CD4-positive, alpha-beta memory T cell (primary cell): ENCODE results near the gene SLC25A25. TPM values are rescaled to one million over a fixed set of nuclear protein-coding genes. Genes with fewer than 3 reads are reported as not detected.

Source experiments
- CTCF ChIA-PET: fragments of 350-600 bp; sonication (Branson Sonifier 250); formaldehyde crosslinking; loops from one replicate; lab custom pipeline; 2021; ENCODE audit warnings: inconsistent platforms; ENCODE audit not compliant: partially characterized antibody; lab: Charles Lee
- POLR2A ChIA-PET: fragments of 350-600 bp; sonication (Branson Sonifier 250); formaldehyde crosslinking; loops from one replicate; lab custom pipeline; 2021; ENCODE audit not compliant: partially characterized antibody; lab: Charles Lee
- DNase-seq, 5 donors: peaks; one replicate each; pipeline versions ENCODE4 v3.0.0 to v3.0.0-alpha.2; 2020 to 2022; ENCODE audit warnings: mixed read lengths in 1 of 5
- H3K27ac ChIP-seq: one replicate; pipeline ENCODE4 v1.7.0; 2013; ENCODE audit warnings: low read depth, low read length
- H3K27me3 ChIP-seq: 2 replicates; pipeline ENCODE4 v1.7.0; 2013; ENCODE audit warnings: mild to moderate bottlenecking, low read length, moderate library complexity; ENCODE audit not compliant: insufficient read depth
- H3K36me3 ChIP-seq: 2 replicates; pipeline ENCODE4 v1.7.0; 2013; ENCODE audit warnings: mild to moderate bottlenecking, low read length, moderate library complexity; ENCODE audit not compliant: insufficient read depth
- H3K4me1 ChIP-seq: 2 replicates; pipeline ENCODE4 v1.7.0; 2013; ENCODE audit warnings: mild to moderate bottlenecking, low read length, moderate library complexity; ENCODE audit not compliant: insufficient read depth
- H3K4me3 ChIP-seq, 2 donors: one replicate each; pipeline ENCODE4 v1.7.0; 2013; ENCODE audit warnings: low read length in 2 of 2, mild to moderate bottlenecking in 1 of 2
- H3K9me3 ChIP-seq, 2 donors: one replicate each; pipeline ENCODE4 v1.7.0; 2013; ENCODE audit warnings: low read length in 2 of 2, control low read depth in 1 of 2; ENCODE audit not compliant: control insufficient read depth in 1 of 2
- H3K27ac Mint-ChIP-seq, 7 donors: one replicate each; pipeline ENCODE4 v1.8.0; 2020 to 2021; ENCODE audit warnings: mixed read lengths in 7 of 7, mild to moderate bottlenecking in 6 of 7, inconsistent platforms in 3 of 7, moderate library complexity in 3 of 7
- H3K27me3 Mint-ChIP-seq, 2 donors: one replicate each; pipeline ENCODE4 v1.8.0; 2020 to 2021; ENCODE audit warnings: mixed read lengths in 2 of 2
- H3K36me3 Mint-ChIP-seq, 2 donors: one replicate each; pipeline ENCODE4 v1.8.0; 2020 to 2021; ENCODE audit warnings: mixed read lengths in 2 of 2, inconsistent platforms in 1 of 2, mild to moderate bottlenecking in 1 of 2
- H3K4me1 Mint-ChIP-seq, 4 donors: one replicate each; pipeline ENCODE4 v1.8.0; 2020 to 2021; ENCODE audit warnings: mixed read lengths in 4 of 4, mild to moderate bottlenecking in 1 of 4
- H3K4me3 Mint-ChIP-seq, 8 donors: one replicate each; pipeline ENCODE4 v1.8.0; 2020 to 2021; ENCODE audit warnings: mixed read lengths in 8 of 8, mild to moderate bottlenecking in 7 of 8, moderate library complexity in 6 of 8, inconsistent platforms in 3 of 8
- H3K9me3 Mint-ChIP-seq, 8 donors: one replicate each; pipeline ENCODE4 v1.8.0; 2020 to 2021; ENCODE audit warnings: mixed read lengths in 8 of 8, mild to moderate bottlenecking in 5 of 8, inconsistent platforms in 3 of 8, moderate library complexity in 1 of 8
- intact Hi-C: fragments of 100-400 bp; cut with micrococcal nuclease; formaldehyde crosslinking; loops from one replicate; pipeline ENCODE4 v1.15.1; 2023
- polyA plus RNA-seq, 2 donors: library from polyadenylated mRNA; unstranded; fragments of 300-500 nt; fragmentation: Illumina TruSeq; gene quantifications; one replicate each; pipeline ENCODE4 v1.2.3, GENCODE V29; 2021
- total RNA-seq, 2 experiments: library from RNA; stranded (reverse); gene quantifications; one replicate each; pipeline ENCODE4 v1.2.3, GENCODE V29; 2021

The SLC25A25 gene
- total and polyA plus RNA-seq, 4 experiments from 2014 or later: 13.4 to 26.9 (median 19.8) TPM

- no peaks in the 10 kb centered on the region for H3K27me3 ChIP-seq
- intact Hi-C loops: no loop called here
- no peak overlapping the region for H3K4me3 ChIP-seq
- ChIA-PET CTCF (interaction anchor here (0.7 to 3.0 kb wide), 6 partner anchors 9 to 110 kb away, joined by 3 to 13 read pairs (median 3); no protein-coding TSS in a partner anchor), POLR2A (interaction anchor here (0.6 to 1.3 kb wide), 2 partner anchors 49 to 99 kb away, joined by 4 read pairs; no protein-coding TSS in a partner anchor)
- no peak overlapping the region for H3K27ac ChIP-seq
- H3K4me3 Mint-ChIP-seq: no peak overlapping the region
- H3K27ac Mint-ChIP-seq: no peak overlapping the region
- H3K4me1 ChIP-seq: no peaks in the 10 kb centered on the region
- peaks cover 0 to 5% (median 0%) of the 10 kb centered on the region in 4 donors for H3K4me1 Mint-ChIP-seq
- peaks cover 0 to 2% of the 10 kb centered on the region in 2 donors for H3K27me3 Mint-ChIP-seq
- H3K36me3 ChIP-seq: no peaks in the 10 kb centered on the region
- no peaks in the 10 kb centered on the region for H3K9me3 Mint-ChIP-seq
- H3K9me3 ChIP-seq: no peaks in the 10 kb centered on the region
- no peak for DNase-seq
- no peaks in the 10 kb centered on the region for H3K36me3 Mint-ChIP-seq
These were observed 22.2 kb upstream of the SLC25A25 start for GRCh38 chr9:128045831-128046230.

- no peak overlapping the region for H3K27ac ChIP-seq
- Mint-ChIP-seq H3K36me3 (no peaks in the 10 kb centered on the region), H3K4me1 (no peaks in the 10 kb centered on the region), H3K9me3 (no peaks in the 10 kb centered on the region), H3K27me3 (peaks cover 0 to under 1% of the 10 kb centered on the region in 2 donors), H3K27ac (no peak overlapping the region), H3K4me3 (no peak overlapping the region)
- ChIA-PET CTCF (interaction anchor here (0.7 to 3.0 kb wide), 4 partner anchors 11 to 95 kb away, joined by 3 to 13 read pairs (median 4); no protein-coding TSS in a partner anchor), POLR2A (interaction anchor here (0.6 kb wide), 1 partner anchor 25 kb away, joined by 3 read pairs; no protein-coding TSS in a partner anchor)
- intact Hi-C loops: no loop called here
- DNase-seq: no peak
- no peaks in the 10 kb centered on the region for H3K4me1 ChIP-seq
- no peak overlapping the region for H3K4me3 ChIP-seq
- no peaks in the 10 kb centered on the region for H3K36me3 ChIP-seq
- no peaks in the 10 kb centered on the region for H3K9me3 ChIP-seq
- H3K27me3 ChIP-seq: no peaks in the 10 kb centered on the region
These were observed 20.8 kb upstream of the SLC25A25 start for GRCh38 chr9:128047231-128047630.

- CTCF ChIA-PET: interaction anchor here (0.9 to 1.2 kb wide), 3 partner anchors 14 to 106 kb away, joined by 3 read pairs; no protein-coding TSS in a partner anchor
- Histone ChIP-seq H3K9me3 (no peaks in the 10 kb centered on the region), H3K4me3 (no peak overlapping the region), H3K27me3 (no peaks in the 10 kb centered on the region), H3K4me1 (no peaks in the 10 kb centered on the region), H3K36me3 (no peaks in the 10 kb centered on the region), H3K27ac (no peak overlapping the region)
- peak overlapping the region in 3 of 7 donors; percentile 48 to 89 (median 74) for H3K27ac Mint-ChIP-seq
- H3K36me3 Mint-ChIP-seq: no peaks in the 10 kb centered on the region
- intact Hi-C loops: no loop called here
- H3K9me3 Mint-ChIP-seq: no peaks in the 10 kb centered on the region
- POLR2A ChIA-PET: no interaction called here
- H3K4me1 Mint-ChIP-seq: peaks cover 0 to 2% (median 0%) of the 10 kb centered on the region in 4 donors
- no peak overlapping the region for H3K4me3 Mint-ChIP-seq
- DNase-seq: no peak
- H3K27me3 Mint-ChIP-seq: no peaks in the 10 kb centered on the region
These were observed 19.4 kb upstream of the SLC25A25 start for GRCh38 chr9:128048663-128049062.

GRCh38 chr9:128049843-128050242, 18.2 kb upstream of the SLC25A25 start:
- CTCF ChIA-PET: interaction anchor here (1.2 to 2.9 kb wide), 2 partner anchors 15 to 35 kb away, joined by 3 to 13 read pairs; no protein-coding TSS in a partner anchor
- no peak overlapping the region for H3K4me3 ChIP-seq
- no peaks in the 10 kb centered on the region for H3K4me1 ChIP-seq
- H3K36me3 Mint-ChIP-seq: no peaks in the 10 kb centered on the region
- no peaks in the 10 kb centered on the region for H3K27me3 ChIP-seq
- no peak overlapping the region for H3K27ac ChIP-seq
- no peaks in the 10 kb centered on the region for H3K9me3 Mint-ChIP-seq
- H3K4me3 Mint-ChIP-seq: no peak overlapping the region
- no peaks in the 10 kb centered on the region for H3K9me3 ChIP-seq
- H3K27ac Mint-ChIP-seq: no peak overlapping the region
- intact Hi-C loops: no loop called here
- H3K27me3 Mint-ChIP-seq: no peaks in the 10 kb centered on the region
- peaks cover 0 to 2% (median 0%) of the 10 kb centered on the region in 4 donors for H3K4me1 Mint-ChIP-seq
- no peak for DNase-seq
- POLR2A ChIA-PET: interaction anchor here (0.6 kb wide), 1 partner anchor 10 kb away, joined by 3 read pairs; no protein-coding TSS in a partner anchor
- H3K36me3 ChIP-seq: no peaks in the 10 kb centered on the region

GRCh38 chr9:128051932-128052709, 15.9 kb upstream of the SLC25A25 start:
- Mint-ChIP-seq H3K4me1 (peaks cover 0 to 2% (median 0%) of the 10 kb centered on the region in 4 donors), H3K27me3 (no peaks in the 10 kb centered on the region), H3K4me3 (no peak overlapping the region), H3K9me3 (no peaks in the 10 kb centered on the region), H3K27ac (no peak overlapping the region), H3K36me3 (no peaks in the 10 kb centered on the region)
- POLR2A ChIA-PET: interaction anchor here (0.9 kb wide), 1 partner anchor 110 kb away, joined by 3 read pairs; no protein-coding TSS in a partner anchor
- intact Hi-C loops: no loop called here
- Histone ChIP-seq H3K4me3 (no peak overlapping the region), H3K9me3 (no peaks in the 10 kb centered on the region), H3K4me1 (no peaks in the 10 kb centered on the region), H3K27ac (no peak overlapping the region), H3K36me3 (no peaks in the 10 kb centered on the region), H3K27me3 (no peaks in the 10 kb centered on the region)
- CTCF ChIA-PET: interaction anchor here (0.8 to 2.9 kb wide), 2 partner anchors 17 to 38 kb away, joined by 3 to 13 read pairs; no protein-coding TSS in a partner anchor
- DNase-seq: no peak

- Mint-ChIP-seq H3K27ac (no peak overlapping the region), H3K9me3 (no peaks in the 10 kb centered on the region), H3K27me3 (no peaks in the 10 kb centered on the region), H3K36me3 (no peaks in the 10 kb centered on the region), H3K4me3 (no peak overlapping the region), H3K4me1 (peaks cover 0 to 2% (median 0%) of the 10 kb centered on the region in 4 donors)
- DNase-seq: no peak
- intact Hi-C loops: no loop called here
- Histone ChIP-seq H3K9me3 (no peaks in the 10 kb centered on the region), H3K27ac (no peak overlapping the region), H3K36me3 (no peaks in the 10 kb centered on the region), H3K4me3 (no peak overlapping the region), H3K4me1 (no peaks in the 10 kb centered on the region), H3K27me3 (no peaks in the 10 kb centered on the region)
- CTCF ChIA-PET: no interaction called here
- POLR2A ChIA-PET: interaction anchor here (0.6 kb wide), 1 partner anchor 28 kb away, joined by 4 read pairs; no protein-coding TSS in a partner anchor
These were observed 14.5 kb upstream of the SLC25A25 start for GRCh38 chr9:128053560-128053959.

- peak overlapping the region in 1 of 7 donors; percentile 35 for H3K27ac Mint-ChIP-seq
- intact Hi-C loops: no loop called here
- H3K27ac ChIP-seq: no peak overlapping the region
These were observed 13.9 kb upstream of the SLC25A25 start for GRCh38 chr9:128054087-128054486.

More at GRCh38 chr9:128054087-128054486, 13.9 kb upstream of the SLC25A25 start:
- Mint-ChIP-seq H3K4me3 (no peak overlapping the region), H3K27me3 (no peaks in the 10 kb centered on the region), H3K4me1 (peaks cover 0 to 2% (median 0%) of the 10 kb centered on the region in 4 donors), H3K36me3 (no peaks in the 10 kb centered on the region), H3K9me3 (no peaks in the 10 kb centered on the region)
- Histone ChIP-seq H3K4me3 (no peak overlapping the region), H3K36me3 (no peaks in the 10 kb centered on the region), H3K4me1 (no peaks in the 10 kb centered on the region), H3K9me3 (no peaks in the 10 kb centered on the region), H3K27me3 (no peaks in the 10 kb centered on the region)
- CTCF ChIA-PET: no interaction called here
- POLR2A ChIA-PET: interaction anchor here (0.6 kb wide), 1 partner anchor 27 kb away, joined by 4 read pairs; no protein-coding TSS in a partner anchor
- DNase-seq: no peak
